Amygdala (tissue), 56 donors: ENCODE measurements around the gene HPCAL4.
A peak's percentile ranks its signal among the peaks of the same experiment; 100 is the strongest.

Source experiments
- DNase-seq, 56 donors: peaks; one replicate each; lab custom pipeline; 2025; lab: John Stamatoyannopoulos, UW

HPCAL4 gene

DNA sequence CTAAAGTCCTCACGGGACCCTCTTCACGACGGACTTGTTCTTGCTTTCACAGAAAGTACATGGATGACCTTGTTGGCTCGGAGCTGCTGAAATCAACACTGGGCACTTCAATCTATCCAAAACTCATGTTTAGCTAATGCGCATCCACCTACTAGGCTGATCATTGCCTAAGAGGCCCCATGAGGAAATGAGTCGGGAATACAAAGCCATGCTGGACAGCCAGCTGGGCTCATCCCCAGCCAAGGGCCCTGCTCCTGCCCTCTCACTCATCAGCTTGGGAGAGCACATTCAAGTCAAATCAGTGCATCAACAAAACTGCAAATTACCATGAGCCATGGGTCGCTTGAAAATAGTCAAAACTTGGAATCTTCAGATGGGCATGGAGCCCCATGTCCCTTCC, 36.9 kb downstream of the HPCAL4 start:
- DNase-seq: no peak

DNA sequence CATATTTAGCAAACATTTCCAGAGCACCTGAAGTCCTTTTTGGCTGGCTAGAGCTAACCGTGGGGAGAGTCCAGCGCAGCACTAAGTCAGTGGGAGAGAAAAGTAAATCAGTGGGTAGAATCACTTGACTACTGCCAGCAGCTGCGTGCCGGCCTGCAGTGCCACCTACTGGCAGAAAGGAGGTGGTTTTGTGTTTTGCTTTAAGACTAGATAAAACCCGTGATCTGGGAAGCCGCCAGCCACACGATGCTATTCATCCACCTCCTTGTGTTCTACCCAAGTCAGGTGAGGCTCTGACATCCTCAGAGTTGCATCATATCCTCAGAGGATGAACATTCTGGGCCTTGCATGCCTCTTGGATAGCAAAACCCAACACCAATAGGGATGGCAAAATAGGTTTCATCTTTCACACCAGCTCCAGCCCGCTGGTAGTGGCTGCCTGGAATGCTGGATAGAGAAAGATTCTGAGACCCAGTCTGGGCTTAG, 37.6 kb downstream of the HPCAL4 start:
- DNase-seq: peak in 54 of 56 donors; percentile 16 to 90 (median 60)

DNA sequence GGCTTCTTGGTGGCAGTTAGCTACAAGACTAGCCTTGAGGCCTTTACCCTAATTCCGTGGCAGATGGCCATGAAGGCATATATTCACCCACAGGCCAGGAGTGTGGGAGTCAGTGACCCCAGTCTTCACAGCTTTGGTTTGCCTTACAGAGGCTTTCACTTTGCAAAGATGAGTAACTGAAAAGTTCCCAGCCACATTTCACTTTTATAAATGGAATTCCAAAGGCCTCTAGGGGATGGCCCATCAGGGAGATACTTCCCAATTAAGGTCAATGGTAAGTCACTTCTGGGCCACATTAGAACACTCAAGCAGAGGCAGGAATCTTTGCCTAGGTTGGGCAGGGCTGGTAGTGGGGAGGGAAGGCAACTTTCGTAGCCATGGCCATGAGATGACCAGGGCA, 38.7 kb downstream of the HPCAL4 start:
- no peak for DNase-seq

DNA sequence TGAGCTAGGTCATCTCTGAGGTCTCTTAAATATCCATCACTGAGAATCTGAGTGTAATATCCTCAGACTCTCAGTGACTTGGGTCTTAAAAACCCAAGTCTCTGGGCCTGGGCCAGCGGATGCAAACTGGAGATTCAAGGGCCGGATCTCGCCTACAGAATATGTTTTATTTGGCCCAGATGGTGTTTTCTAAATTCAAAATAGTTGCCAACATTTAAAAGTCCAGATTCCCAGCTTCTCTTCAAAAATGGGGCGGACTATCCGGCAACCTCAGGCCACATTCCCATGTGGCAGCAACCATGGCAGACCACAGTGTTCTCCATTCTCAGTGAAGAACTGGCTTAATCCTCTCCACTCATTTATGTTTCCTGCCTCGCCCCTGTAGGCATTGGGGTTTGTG, 39.1 kb downstream of the HPCAL4 start:
- DNase-seq: no peak

DNA sequence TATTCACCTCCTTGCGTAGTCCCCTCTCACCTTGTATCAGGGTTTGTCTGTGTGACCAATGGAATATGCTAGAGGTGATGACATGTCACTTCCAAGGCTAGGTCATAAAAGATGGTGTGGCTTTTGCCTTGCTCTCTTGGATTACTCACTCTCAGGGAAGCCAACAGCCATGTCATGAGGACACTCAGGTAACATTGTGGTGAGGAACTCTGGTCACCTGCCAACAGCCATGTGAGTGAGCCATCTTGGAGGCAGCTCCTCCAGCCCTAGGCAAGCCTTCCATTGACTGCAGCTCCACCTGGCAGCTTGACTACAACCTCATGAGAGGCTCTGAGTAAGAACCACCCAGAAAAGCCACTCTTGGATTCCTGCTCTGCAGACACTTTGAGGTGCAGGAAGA, 40.8 kb downstream of the HPCAL4 start:
- DNase-seq: no peak

DNA sequence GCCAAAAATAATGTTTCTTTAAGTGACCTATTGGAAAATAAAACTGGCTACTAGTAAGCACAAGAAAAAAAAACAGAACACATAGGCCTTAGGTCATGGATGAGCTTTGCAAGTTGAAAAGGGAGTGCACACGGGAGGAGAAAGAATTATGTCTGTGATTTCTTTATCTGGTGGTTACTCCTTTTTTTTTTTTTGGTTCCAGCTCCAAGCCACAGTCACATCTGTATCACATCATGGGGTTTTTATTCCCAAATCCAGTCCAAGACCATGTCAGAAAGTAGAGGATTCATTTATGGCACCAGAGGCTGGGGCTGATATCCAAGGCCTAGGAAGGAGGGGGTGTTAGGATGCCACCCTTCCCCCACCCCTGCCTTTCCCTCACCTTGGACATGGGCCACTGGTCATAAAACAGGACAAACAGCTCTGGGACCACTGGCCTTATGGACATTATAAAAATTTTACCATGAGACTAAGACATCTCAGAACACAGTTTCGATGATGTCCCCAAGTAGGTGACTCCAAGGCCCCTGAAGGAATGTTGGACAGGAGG, 41.5 kb downstream of the HPCAL4 start:
- DNase-seq: no peak

DNA sequence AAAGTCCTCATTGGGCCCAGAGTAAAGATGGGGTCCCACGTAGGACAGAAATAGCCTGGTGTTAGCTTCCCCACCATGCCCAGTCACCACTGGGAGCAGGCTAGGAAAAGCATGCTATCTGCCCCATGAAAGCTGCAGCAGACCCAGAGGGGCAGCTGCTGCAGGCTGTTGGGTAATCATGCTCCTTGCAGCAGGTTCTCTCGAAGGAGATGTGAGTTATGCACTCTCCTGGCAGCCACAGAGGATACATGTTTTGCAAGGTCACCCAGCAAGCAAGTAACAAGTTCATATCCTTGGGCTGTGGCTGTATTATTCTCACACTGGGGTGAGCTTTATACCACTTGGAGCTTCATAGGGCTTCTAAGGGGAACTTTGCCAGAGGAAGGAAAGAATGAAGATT, 42.7 kb downstream of the HPCAL4 start:
- DNase-seq: no peak

DNA sequence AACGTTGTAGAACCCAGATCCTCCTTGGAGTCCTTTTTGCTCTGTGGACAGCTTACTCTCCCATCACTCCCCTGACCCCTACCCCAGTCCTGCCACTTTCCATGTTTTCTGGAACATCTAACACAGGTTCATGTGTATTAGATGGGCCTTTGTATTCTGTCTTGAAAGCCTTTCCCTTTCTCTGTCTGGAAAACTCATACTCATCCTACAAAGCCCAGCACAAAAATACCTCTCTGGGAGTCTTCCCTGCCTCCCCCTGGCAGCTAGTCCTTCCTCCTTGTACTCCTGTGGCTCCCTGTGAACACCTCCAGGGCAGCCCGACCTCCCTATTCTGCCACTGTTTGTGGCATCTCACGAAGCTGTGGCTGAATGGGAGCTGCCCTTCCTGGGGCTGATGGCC, 44.0 kb downstream of the HPCAL4 start:
- no peak for DNase-seq

DNA sequence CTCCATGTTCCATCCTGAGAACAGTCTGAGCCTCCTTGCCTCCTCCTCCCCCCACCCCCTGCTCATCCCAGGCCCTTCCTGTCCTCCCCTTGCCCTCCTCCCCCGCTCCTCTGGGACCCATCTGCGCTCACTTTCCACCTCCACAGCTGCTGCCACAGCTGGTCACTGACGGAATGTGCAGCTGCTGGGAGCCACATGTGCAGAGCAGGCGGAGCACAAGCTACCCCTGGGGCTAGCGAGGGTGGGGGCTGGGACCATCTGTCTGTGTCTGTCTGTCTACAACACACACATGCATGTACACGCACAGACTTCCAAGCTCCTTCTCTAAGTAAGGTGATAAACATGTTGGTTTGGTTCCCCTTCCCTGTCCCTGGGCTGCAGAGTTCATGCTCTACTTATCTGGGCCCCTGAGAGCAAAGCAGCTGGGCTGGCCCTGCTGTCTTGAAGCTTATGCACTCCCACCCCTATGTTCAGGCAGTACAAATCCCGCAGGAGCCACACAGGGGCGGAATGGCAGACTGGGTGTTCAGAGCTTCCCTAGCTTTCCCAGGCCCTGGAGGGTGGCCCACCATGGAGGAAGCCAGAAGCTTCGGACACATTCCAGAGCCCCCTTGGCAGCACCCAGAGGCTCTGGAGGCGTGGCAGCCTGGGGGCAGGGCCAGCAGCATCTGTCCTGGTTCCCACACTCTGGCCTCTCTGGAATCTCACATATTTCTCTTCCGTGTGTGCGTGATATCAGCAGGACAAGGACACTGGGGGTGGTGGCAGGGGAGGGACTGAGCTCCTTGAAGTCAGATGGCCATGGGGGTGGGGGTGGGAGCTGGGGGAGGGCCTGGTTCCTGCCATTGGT, 44.8 kb downstream of the HPCAL4 start:
- DNase-seq: no peak

DNA sequence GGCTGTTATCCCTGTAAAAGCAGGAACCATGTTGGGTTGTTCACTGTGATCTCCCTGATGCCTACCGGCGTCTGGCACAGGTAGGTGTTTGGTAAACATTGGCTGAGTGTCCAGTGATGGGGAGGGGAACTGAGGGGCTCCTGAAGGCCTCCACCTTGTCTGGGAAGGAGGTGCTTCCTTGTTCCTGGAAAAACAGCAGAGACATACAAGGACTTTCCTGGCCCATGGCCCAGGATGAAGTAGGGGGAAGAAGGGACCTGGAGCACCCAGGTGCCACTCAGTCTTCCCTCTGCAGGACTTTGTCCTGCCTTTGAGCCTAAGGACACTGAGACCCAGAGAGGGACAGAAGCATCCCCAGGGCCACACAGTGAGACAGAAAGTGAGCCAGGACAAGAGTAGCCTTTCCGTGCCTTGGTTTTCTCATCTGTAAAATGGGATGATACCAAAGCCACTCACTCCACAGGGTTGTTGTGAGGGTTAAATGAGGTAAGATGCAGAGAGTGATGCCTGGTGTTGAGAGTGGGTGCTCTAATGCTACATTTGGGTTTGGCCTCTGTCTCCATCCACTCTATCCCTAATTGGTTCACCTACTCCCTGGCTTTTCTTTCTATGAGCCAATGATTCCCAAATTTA, 45.7 kb downstream of the HPCAL4 start:
- DNase-seq: no peak

DNA sequence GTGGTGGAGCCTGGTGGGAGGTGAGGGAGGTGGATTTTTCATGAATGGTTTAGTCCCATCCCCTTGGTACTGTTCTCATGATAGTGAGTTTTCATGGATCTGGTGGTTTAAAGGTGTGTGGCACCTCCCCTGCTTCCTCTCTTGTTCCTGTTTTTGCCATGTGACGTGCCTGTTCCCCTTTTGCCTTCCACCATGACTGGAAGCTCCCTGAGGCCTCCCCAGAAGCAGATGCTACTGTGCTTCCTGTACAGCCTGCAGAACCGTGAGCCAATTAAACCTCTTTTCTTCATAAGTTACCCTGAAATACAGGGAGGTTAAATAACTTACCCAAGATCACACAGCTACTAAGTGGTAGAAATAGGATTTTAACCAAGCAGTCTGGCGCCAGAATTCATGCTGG, 47.5 kb downstream of the HPCAL4 start:
- DNase-seq: no peak

DNA sequence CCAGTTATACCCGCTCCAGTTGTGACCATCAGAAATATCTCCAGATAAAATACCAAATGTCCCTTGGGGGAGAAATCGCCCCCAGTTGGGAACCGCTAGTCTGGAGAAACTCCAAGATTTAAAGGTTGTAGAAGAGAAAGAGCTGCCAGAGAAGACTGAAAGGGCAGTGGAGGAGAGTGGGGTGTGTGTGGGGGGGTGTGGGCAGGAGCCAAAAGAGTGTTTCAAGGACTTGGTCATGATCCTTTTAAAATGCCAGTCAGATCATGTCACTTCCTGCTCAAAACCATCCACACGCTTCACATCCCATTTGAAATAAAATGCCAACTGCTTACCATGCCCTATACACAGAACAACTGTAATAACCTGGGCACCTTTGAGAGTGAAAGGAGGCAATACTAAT, 48.4 kb downstream of the HPCAL4 start:
- DNase-seq: no peak

DNA sequence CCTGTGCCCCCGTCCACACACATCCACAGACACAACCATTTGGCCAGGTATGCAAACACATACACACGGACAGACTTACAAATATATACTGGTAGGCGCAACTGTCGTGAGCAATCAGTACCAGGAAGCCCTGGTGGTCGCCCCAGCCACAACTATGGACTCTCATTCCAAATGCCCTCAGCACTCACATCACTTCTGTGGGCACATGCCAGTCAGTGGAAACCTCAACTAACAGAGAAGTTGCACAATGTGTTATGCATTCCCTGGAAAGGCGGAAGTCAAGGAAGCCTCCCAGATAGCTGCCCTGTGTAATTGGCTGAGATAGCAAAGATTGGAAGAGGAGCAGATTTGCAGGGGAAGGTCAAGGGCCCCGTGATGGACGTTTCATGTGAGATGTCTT, 50.4 kb downstream of the HPCAL4 start:
- no peak for DNase-seq

DNA sequence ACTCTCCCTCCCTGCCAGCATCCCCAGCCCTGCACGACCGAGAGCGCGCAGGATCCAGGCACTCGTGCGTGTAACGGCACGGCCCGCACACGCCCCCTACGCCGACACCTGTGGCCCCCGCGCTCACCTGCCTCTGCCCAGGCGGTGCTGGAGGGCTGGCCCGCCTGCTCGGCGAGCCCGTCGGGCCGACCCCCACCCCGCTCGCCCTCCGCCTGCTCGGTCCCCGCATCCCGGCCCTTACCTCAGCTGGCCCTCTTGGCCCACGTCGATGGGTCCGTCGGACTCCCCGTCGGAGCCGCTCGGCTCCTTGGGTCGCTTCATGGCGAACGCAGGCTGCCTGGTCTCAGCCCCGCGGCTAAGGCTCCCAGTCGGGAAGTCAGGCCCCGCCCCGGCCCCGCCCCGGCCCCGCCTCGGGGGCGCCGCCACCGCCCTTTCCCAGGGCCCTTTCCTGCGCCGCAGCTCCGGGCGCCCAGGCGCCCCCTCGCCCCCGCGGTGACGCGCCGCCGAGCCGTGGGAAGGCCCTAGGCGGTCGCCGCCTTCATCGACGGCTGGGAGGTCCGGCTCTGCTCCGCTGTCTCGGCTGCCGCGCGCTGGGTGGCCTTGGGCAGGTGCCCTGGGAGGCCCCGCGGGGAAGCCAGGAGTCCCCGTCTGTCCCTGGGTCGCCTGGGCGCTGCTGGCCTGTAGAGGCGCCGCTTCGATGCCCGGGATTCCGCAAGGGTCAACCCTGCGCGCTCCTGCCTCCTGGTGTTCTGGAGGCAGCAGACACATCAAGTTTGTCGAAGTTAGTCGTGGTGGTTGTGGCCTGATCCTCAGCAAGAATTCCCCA, 51.7 kb downstream of the HPCAL4 start, which contains the start of gene HEYL:
Gene HEYL (minus strand): TSS at position 339 of the 826 bp plus-strand sequence. CDS start 18 bp downstream, at position 321.
- peak in 7 of 56 donors; percentile 7 to 52 (median 19) for DNase-seq

DNA sequence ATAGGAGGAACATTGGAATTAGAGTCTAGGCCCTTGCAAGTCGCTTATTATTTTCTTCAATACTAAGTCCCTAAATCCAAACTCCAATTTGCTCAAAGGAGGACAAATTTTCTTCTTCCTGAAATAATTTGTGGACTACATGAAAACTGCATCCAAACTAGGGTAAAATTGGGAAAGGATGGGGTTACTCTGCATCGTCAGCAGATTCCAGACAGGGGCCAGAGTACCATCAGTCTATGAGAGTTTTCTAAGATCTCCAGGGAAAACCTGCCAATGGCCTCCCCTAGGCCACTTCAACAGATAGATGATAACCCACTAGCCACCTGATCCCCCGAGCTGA, 52.3 kb downstream of the HPCAL4 start:
- DNase-seq: no peak

DNA sequence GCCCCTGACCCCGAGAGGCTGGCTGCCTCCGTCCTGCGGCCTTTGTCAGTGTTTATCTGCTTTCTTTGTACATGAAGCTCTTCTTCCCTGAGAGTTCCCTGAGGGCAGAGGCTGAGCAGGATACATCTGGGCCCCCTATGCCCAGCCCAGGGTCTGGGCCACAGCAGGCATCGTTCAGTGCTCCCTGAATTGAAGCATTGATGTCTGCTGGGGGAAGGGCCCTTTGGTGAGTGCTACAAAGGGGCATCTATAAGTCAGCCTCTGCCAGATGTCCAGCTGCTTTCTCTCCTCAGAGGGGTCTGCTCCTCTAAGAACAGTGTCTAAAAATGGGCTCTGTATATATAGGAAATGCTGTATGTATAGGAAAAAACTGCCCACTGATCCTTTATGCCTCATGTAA, 53.9 kb downstream of the HPCAL4 start:
- DNase-seq: no peak

DNA sequence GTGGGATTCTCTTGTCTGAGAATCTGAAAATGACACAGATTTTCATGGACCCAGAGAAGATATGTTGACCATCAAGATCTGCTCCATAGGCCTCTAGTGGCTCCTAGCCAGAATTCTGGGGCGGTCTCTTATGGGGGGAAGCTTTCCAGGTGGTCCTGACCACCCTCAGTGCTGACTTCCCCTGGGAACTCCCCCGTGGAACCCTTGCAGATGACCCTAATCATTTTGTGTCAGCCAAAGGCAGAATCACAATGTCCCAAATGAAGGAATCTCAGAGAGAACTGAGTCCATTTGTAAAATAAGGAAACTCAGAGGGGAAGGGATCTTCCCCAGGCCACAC, 55.4 kb downstream of the HPCAL4 start:
- DNase-seq: no peak

DNA sequence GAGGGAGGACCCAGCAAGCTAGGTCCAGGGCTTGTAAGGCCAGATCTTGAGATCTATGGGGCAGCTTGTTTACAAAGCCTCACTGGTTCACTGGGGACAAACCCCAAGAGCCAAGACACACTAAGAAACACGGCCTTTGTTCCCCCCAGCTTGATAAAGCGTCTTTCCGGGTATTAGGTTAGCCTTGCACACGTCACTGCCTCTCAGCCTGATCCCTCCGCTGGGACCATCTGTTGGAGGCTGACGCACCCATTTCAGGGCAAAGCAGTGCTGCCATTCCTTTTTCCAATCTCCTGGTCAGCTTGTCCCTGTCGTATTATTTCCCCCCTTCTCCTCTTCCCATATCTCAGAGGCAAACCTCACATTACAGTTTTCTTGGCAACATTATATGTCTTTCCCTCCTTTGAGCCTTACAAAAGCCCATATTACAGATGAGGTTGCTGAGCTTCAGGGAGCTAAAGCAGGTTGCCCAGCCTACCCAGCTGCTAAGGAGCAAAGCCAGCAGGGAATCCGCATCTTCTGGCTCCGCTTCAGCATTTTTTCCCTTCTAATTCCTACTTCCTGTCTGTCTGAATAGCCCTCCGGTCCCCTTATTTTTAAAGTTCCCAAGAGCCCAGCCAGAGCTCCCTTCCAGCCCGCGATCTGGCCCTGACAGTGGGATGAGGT, 55.9 kb downstream of the HPCAL4 start:
- DNase-seq: no peak

DNA sequence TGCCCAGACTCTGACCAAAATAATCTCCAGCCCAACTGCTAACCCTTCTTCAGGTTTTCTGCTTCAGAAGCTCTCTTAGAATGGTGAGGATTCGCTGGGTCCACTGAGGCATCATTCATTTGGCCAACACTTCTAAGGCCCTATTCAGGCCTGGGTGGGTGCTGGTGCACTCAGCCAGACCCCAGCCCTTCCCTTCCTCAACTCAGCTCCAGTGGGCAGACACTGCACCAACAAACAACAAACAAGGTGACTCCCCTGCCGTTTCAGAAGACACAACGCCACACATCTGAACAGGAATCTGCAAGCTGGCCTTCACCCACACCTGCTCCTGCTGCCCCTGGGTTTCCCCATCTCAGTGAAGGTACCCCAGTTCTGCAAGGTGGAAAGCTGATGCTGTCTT, 57.8 kb downstream of the HPCAL4 start:
- no peak for DNase-seq

DNA sequence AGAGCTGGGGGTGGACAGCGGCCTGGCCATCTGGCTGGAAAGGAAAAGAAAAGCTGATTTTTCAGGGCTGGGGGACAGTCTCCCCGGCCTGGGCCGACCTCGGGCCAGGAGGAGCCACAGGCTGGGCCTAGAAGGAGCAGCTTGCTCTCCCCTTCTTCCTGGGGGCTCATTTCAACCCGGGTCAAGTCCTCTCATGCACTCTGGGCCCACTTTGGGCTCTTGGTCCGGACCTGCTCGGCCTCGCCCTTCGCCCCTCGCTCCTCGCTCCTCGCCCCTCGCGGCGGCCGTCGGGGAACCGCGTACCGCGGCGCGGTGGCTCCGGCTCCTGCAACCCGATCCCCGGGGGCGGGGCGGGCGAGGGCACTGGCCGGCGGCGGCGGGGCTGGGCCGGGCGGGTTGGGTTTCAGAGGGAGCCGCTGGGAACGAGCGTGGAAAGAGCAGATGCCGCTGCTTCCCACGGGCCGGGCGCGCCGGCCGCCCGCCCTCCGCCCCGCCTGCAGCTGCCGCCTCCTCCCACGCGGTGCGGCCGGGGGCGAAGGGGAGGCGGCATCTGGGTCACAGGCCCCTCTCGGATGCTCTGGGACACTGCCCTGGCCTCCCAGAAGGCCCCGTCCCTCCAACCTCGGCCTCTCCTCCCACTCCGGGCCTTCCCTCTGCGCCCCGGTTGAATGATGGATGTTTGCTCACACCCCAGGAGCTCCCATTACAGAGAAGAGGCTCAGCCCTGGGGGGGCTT, 58.4 kb downstream of the HPCAL4 start:
- DNase-seq: peak in 9 of 56 donors; percentile 5 to 49 (median 27)
